ENCODE measurements around the gene CDO1.

CDO1 gene

GRCh38 chr5:115785381-115786065, 30.9 kb downstream of the CDO1 start:
- no peak for DNase-seq

DNA sequence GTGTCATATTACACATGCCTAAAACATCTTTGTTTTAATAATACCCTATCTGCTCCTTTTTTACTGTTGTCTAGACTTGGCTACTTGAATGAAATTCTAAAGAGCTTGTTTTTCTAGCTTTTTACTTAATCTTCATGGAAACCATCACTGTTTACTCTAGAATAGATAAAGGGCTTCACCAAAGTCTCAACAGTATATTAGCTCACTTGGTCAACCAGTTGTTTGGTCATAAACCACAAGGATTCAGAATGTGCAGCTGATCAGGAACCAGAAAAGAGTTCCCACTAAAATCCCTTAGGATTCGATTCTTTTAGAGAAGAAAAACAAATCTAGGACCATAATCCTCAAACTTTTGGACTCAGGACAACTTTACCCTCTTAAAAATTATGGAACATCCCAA, 38.0 kb downstream of the CDO1 start:
- DNase-seq, result no peak

DNA sequence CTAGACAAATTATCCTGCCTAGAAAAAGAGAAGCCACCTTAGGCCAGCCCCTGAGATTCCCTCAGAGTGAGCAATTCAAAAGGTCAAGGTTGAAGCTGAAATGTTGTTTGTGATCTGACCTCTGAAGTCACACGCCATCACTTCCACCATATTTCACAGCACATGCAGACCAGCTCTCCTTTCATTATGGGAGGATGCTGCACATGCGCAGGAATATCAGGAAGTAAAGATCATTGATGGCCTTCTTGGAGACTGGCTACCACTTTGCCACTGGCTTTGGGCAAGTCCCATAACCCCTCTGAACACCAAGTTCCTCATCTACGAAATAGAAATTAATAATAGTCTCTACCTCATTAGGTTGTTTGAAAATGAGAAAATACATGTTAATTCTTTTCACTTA, 39.5 kb downstream of the CDO1 start:
- no peak for DNase-seq

DNA sequence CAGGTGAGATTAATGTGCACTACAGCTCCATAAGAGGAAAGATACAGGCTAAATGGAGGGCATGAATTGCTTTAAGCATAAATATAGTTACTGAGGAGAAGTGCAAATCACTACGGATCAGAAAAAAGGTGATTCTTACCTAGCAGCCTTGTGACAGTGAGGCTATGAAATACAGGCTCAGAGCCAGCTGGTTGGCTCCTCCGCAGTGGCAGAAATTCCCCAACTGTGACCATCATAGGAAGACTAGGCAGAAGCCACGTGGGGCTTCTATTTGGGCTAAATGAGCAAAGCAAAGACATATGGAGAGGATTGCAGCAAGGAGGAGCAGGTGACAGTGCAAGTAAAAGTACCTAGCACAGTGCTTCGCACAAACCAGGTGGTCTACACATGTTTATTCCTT, 40.5 kb downstream of the CDO1 start:
- DNase-seq, result no peak

- no peak for DNase-seq
Measured at GRCh38 chr5:115774684-115775083, 41.8 kb downstream of the CDO1 start.

GRCh38 chr5:115772731-115773475, 43.6 kb downstream of the CDO1 start:
- no peak for DNase-seq

- DNase-seq, result no peak
Measured at GRCh38 chr5:115770466-115770865, 46.0 kb downstream of the CDO1 start.

- DNase-seq, result no peak
Measured at GRCh38 chr5:115767424-115767823, 49.0 kb downstream of the CDO1 start.

DNA sequence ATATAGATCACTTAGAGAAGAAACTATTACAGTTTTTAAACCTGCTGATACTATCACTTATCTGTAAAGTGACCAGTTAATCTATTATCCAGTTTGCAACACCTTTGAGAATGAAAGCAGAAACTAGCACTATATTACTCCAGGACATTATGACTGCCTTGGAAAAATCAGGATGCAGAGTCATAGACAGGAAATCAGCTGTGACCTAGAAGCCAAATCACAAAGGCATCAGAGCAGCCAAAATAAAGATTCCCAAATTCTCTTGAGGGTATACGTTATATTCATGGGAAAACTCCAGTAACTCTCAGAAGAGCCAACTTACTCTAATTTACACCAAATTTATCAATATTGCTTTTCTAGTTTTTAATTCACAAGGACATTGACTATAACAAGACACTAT, 49.9 kb downstream of the CDO1 start:
- no peak for DNase-seq

DNA sequence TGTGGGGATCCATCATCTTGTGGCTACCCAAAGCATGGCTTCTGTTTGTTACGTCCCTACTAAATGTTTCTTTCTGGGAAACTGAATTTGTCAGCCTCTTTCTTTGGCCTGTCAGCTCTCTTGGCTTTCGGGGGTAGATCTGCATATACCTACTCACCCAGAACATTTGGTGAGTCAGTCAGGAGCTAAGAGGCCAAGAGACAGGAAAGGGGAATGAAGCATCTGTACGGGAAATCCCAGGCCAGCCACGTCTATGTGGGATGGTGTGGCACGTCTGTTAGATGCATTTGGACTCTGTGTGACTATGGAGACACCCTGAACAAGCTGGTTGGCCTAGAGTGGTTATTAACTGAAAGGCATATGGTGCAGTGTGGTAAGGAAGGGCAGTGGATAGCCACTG, 58.1 kb downstream of the CDO1 start:
- DNase-seq, result no peak

DNA sequence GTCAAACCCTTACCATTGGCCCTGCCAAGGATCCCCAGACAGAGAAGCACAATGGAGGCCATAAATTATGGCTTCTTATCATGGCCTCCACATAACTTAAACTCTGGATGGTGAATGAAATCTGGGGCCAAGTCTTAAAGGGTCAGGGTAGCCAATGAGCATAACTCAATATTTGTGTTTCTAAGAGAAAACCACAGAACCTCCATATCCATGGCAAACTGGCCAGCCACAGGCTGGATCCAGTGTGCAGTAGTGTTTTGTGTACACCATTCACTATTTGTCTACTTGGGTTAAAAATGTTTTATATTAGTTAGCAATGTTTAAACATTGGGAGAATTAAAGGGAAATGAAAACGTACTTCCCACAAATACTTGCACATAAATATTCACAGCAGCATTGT, 60.8 kb downstream of the CDO1 start:
- DNase-seq, result no peak

Measured in NCI-H2081 (cell line).